ENCODE data around the gene ATRN. TPM values are rescaled to one million over a fixed set of nuclear protein-coding genes. Genes with fewer than 3 reads are reported as not detected.

Gene ATRN
- total RNA-seq, 3 donors from 2014 or later (not counting 1 experiment from before 2014, with no cell fraction given): 16.1 to 21.8 (median 19.3) TPM

DNA sequence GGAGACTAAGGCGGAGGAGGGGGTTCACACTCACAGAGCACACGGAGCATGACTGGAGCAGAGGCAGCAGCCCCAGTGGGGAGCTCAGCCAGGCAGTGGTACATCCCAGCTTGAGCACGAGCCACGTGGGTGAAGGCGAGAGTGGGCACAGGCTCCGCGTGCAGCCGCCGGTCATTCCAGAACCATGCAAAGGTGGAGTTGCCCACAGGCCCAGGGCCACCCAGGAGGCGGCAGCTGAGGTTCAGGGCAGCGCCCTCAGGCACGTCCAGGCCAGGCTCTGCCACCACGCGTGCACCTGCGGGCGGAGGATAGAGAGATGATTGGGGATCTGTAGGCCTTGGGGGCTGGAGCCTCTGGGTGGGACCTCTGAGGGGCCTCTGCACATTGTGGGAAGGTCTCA lies 220.5 kb downstream of the ATRN start:
- H3K4me3 Mint-ChIP-seq: no peak overlapping the region
- Histone ChIP-seq H3K4me1 (ENCODE audit: control insufficient read depth, insufficient read depth, low read length) (no peaks in the 10 kb centered on the region), H3K36me3 (ENCODE audit: control insufficient read depth, insufficient read depth, low read length) (no peaks in the 10 kb centered on the region), H3K27ac (ENCODE audit: low read length) (no peak overlapping the region), H3K4me3 (ENCODE audit: low read length) (no peak overlapping the region), H3K9me3 (ENCODE audit: control insufficient read depth, insufficient read depth, low read length) (peaks cover 2% of the 10 kb centered on the region), H3K27me3 (ENCODE audit: control insufficient read depth, insufficient read depth, low read length) (no peaks in the 10 kb centered on the region)
- no peak for DNase-seq
- WGBS (ENCODE audit: insufficient coverage): 95% methylated on average over 16 of the region's 16 CpGs
- H3K9me3 Mint-ChIP-seq: no peaks in the 10 kb centered on the region
- no peak overlapping the region for H3K27ac Mint-ChIP-seq
- intact Hi-C loops (cut with micrococcal nuclease): no loop called here
- no peaks in the 10 kb centered on the region for H3K36me3 Mint-ChIP-seq
- ATAC-seq: no peak
- H3K27me3 Mint-ChIP-seq (ENCODE audit: low read depth in 2 of 2): peaks cover 7 to 10% of the 10 kb centered on the region in 2 donors
- H3K4me1 Mint-ChIP-seq: no peaks in the 10 kb centered on the region
- TF ChIP-seq, protein P1, sequence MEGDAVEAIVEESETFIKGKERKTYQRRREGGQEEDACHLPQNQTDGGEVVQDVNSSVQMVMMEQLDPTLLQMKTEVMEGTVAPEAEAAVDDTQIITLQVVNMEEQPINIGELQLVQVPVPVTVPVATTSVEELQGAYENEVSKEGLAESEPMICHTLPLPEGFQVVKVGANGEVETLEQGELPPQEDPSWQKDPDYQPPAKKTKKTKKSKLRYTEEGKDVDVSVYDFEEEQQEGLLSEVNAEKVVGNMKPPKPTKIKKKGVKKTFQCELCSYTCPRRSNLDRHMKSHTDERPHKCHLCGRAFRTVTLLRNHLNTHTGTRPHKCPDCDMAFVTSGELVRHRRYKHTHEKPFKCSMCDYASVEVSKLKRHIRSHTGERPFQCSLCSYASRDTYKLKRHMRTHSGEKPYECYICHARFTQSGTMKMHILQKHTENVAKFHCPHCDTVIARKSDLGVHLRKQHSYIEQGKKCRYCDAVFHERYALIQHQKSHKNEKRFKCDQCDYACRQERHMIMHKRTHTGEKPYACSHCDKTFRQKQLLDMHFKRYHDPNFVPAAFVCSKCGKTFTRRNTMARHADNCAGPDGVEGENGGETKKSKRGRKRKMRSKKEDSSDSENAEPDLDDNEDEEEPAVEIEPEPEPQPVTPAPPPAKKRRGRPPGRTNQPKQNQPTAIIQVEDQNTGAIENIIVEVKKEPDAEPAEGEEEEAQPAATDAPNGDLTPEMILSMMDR (IDR thresholded peaks at IDR 0.05): no peak

DNA sequence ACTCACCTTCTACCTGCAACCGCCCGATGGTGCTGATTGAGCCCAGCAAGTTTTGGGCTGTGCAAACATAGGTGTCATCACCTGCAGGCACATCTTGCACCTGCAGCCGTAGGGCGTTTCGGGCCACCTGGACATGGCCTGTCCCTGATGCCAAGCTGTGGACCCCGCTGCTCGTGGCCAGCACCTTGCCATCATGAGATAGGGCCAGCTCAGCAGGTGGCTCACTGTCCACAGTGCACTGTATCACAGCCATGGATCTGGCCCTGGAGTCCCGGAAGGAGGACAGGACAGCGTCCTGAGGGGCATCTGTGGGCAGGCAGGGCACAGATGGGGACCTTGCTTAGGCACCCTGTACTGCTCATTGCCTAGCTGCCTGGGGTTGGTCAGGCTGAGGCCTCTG lies 221.1 kb downstream of the ATRN start:
- no peaks in the 10 kb centered on the region for H3K27me3 ChIP-seq (ENCODE audit: control insufficient read depth, insufficient read depth, low read length)
- no peaks in the 10 kb centered on the region for H3K4me1 Mint-ChIP-seq
- TF ChIP-seq, protein P1 (IDR thresholded peaks at IDR 0.05): no peak
- no peak overlapping the region for H3K4me3 Mint-ChIP-seq
- DNase-seq (no peak), ATAC-seq (no peak)
- peaks cover 7% of the 10 kb centered on the region for H3K9me3 ChIP-seq (ENCODE audit: control insufficient read depth, insufficient read depth, low read length)
- H3K36me3 Mint-ChIP-seq: no peaks in the 10 kb centered on the region
- H3K4me3 ChIP-seq (ENCODE audit: low read length): no peak overlapping the region
- no peaks in the 10 kb centered on the region for H3K36me3 ChIP-seq (ENCODE audit: control insufficient read depth, insufficient read depth, low read length)
- H3K27me3 Mint-ChIP-seq (ENCODE audit: low read depth in 2 of 2): peaks cover 3 to 4% of the 10 kb centered on the region in 2 donors
- H3K27ac ChIP-seq (ENCODE audit: low read length): no peak overlapping the region
- intact Hi-C loops (cut with micrococcal nuclease): no loop called here
- H3K4me1 ChIP-seq (ENCODE audit: control insufficient read depth, insufficient read depth, low read length): no peaks in the 10 kb centered on the region
- no peak overlapping the region for H3K27ac Mint-ChIP-seq
- no peaks in the 10 kb centered on the region for H3K9me3 Mint-ChIP-seq
- WGBS (ENCODE audit: insufficient coverage): 86% methylated on average over 9 of the region's 9 CpGs

DNA sequence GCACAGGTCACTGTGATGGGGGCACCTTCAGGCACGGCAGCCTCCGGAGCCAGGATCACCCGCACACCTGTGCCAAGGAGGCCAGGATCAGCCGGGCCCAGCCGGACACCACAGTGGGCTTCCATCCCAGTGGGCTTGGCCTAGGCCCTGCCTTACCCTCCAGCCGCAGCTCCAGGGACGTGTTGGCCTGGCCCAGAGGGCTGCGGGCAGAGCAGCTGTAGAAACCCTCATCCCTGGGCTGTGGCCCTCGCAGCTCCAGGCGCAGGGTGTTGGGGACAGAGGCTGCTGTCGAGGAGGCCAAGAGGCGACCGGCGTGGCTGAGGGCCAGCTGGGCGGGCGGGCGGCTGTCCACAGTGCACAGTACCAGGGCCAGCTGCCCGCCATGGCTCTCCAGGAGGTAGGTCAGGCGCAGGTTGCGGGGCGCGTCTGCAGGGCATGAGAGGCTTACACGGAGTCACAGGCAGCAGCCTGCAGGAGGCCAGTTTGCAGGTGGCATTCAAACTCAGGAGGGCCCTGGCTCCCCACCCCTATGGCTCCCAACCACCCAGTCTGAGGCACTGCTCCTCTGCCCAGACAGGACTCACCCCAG lies 222.0 kb downstream of the ATRN start:
- H3K9me3 ChIP-seq (ENCODE audit: control insufficient read depth, insufficient read depth, low read length): peaks cover 7% of the 10 kb centered on the region
- DNase-seq (no peak), ATAC-seq (peak in 1 of 3 donors; percentile 12)
- H3K27ac ChIP-seq (ENCODE audit: low read length): no peak overlapping the region
- no peak overlapping the region for H3K27ac Mint-ChIP-seq
- no peak overlapping the region for H3K4me3 ChIP-seq (ENCODE audit: low read length)
- H3K27me3 Mint-ChIP-seq (ENCODE audit: low read depth in 2 of 2): peaks cover 0 to 3% of the 10 kb centered on the region in 2 donors
- 89% methylated on average over 23 of the region's 23 CpGs for WGBS (ENCODE audit: insufficient coverage)
- H3K4me1 ChIP-seq (ENCODE audit: control insufficient read depth, insufficient read depth, low read length): no peaks in the 10 kb centered on the region
- H3K9me3 Mint-ChIP-seq: no peaks in the 10 kb centered on the region
- no peaks in the 10 kb centered on the region for H3K27me3 ChIP-seq (ENCODE audit: control insufficient read depth, insufficient read depth, low read length)
- H3K4me3 Mint-ChIP-seq: no peak overlapping the region
- intact Hi-C loops (cut with micrococcal nuclease): no loop called here
- TF ChIP-seq, protein P1 (IDR thresholded peaks at IDR 0.05): no peak
- no peaks in the 10 kb centered on the region for H3K4me1 Mint-ChIP-seq
- no peaks in the 10 kb centered on the region for H3K36me3 Mint-ChIP-seq
- no peaks in the 10 kb centered on the region for H3K36me3 ChIP-seq (ENCODE audit: control insufficient read depth, insufficient read depth, low read length)

DNA sequence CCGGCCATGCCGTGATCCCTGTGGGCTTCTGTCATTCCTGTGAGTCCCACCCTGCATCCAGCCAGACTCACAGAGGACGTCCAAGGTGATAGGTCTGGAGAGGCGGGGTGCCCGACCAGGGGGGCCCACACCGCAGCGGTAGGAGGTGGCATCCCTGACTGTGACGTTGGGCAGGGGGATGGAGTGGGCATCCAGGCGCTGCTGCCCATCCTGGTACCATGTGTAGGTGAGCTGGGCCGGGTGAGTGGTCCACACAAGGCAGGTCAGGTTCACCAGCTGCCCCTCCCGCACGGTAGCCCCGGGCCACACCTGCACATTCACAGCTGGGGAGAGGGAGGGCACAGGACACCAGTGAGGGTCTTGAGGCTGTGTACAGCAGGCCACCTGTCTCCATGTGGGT lies 222.6 kb downstream of the ATRN start:
- WGBS (ENCODE audit: insufficient coverage): 92% methylated on average over 13 of the region's 13 CpGs
- H3K36me3 ChIP-seq (ENCODE audit: control insufficient read depth, insufficient read depth, low read length): no peaks in the 10 kb centered on the region
- H3K4me1 ChIP-seq (ENCODE audit: control insufficient read depth, insufficient read depth, low read length): no peaks in the 10 kb centered on the region
- Mint-ChIP-seq H3K27me3 (ENCODE audit: low read depth in 2 of 2) (no peaks in the 10 kb centered on the region), H3K4me3 (no peak overlapping the region), H3K4me1 (no peaks in the 10 kb centered on the region), H3K36me3 (no peaks in the 10 kb centered on the region), H3K27ac (no peak overlapping the region), H3K9me3 (no peaks in the 10 kb centered on the region)
- intact Hi-C loops (cut with micrococcal nuclease): no loop called here
- H3K27ac ChIP-seq (ENCODE audit: low read length): no peak overlapping the region
- H3K9me3 ChIP-seq (ENCODE audit: control insufficient read depth, insufficient read depth, low read length): peaks cover 7% of the 10 kb centered on the region
- ATAC-seq: no peak
- H3K27me3 ChIP-seq (ENCODE audit: control insufficient read depth, insufficient read depth, low read length): no peaks in the 10 kb centered on the region
- no peak overlapping the region for H3K4me3 ChIP-seq (ENCODE audit: low read length)
- TF ChIP-seq, protein P1 (IDR thresholded peaks at IDR 0.05): no peak
- no peak for DNase-seq
